Measurements from ENCODE around the gene TMC5.
A peak's percentile ranks its signal among the peaks of the same experiment; 100 is the strongest.
"Not testable (repeated sequence)": the region's sequence is repeated elsewhere in the genome, so short reads cannot be mapped to it uniquely, and the experiment has no call there.

The TMC5 gene

DNA sequence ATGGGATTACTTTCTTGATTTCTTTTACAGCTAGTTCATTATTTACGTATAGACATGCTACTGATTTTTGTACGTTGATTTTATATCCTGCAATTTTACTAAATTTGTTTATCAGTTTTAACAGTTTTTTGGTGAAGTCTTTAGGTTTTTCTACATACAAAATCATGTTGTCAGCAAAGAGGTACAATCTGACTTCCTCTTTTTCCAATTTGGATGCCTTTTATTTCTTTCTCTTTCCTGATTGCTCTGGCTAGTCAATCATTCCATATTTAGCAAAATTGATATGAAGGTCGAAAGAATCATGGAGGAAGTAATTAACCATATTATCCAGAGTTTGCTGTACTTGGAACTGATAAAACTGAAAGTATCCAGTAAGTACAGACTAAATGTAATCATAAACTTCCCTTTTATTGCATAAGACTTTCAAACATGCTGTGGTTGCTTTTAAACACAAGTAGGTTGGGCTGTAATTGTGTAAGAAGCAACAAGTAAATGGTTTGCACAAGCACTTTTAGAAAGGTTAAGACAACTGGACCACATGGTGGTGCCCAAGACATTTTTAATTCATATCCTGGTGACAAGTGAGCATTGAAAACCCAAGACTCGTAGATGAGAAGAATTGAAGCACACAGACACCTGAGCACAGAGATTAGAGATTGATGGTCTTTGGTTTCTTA is 95.8 kb downstream of the TMC5 start:
- no peak for DNase-seq

- DNase-seq: no peak
Observed at GRCh38 chr16:19515757-19516156, 98.1 kb downstream of the TMC5 start.

- no peak for DNase-seq
Observed at GRCh38 chr16:19517424-19518089, 99.9 kb downstream of the TMC5 start.

GRCh38 chr16:19518388-19518787 is 100.7 kb downstream of the TMC5 start:
- no peak for DNase-seq

DNA sequence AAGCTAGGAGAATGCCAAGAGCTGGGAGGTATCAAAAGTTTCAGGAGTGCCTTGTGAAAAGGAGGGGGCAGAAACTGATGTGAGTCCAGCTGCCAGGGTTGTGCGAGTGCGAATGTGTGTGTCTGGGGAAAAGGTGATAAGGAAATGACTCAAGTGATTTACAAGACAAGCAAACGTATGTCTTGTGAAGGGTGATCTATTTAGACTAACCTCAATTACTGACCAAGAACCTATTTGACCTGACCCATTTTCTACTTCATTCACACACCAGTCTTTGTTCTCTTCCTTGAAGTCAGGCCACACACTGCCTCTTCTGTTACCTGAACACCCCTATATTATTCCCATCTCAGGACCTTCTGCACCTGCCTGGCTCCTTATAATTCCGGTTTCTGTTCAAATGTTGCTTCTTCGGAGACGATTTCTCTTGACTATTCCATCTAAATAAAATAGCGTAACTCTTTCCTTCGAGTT is 103.2 kb downstream of the TMC5 start:
- DNase-seq: no peak

- DNase-seq: peak; percentile 91
Observed at GRCh38 chr16:19521471-19522396, 104.1 kb downstream of the TMC5 start, which contains the start of gene GDE1. Gene GDE1 (minus strand): TSS chr16:19522098. CDS start chr16:19521964, 134 bp downstream.

- peak; percentile 64 for DNase-seq
Observed at GRCh38 chr16:19522397-19522732, 104.7 kb downstream of the TMC5 start.

- DNase-seq: no peak
Observed at GRCh38 chr16:19522760-19523159, 105.1 kb downstream of the TMC5 start.

DNA sequence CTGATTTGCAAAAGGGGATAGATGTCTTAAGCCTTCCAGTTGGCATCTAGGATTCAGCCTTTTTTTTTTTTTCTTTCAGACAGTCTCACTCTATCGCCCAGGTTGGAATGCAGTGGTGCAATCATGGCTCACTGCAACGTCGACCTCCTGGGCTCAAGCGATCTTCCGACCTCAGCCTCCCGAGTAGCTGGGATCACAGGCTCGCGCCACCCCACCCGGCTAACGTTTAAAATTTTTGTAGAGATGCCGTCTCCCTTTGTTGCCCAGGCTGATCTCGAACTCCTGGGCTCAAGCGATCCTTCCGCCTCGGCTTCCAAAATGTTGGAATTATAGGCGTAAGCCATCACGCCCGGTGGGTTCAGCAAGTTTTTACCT is 105.5 kb downstream of the TMC5 start:
- DNase-seq: no peak

DNA sequence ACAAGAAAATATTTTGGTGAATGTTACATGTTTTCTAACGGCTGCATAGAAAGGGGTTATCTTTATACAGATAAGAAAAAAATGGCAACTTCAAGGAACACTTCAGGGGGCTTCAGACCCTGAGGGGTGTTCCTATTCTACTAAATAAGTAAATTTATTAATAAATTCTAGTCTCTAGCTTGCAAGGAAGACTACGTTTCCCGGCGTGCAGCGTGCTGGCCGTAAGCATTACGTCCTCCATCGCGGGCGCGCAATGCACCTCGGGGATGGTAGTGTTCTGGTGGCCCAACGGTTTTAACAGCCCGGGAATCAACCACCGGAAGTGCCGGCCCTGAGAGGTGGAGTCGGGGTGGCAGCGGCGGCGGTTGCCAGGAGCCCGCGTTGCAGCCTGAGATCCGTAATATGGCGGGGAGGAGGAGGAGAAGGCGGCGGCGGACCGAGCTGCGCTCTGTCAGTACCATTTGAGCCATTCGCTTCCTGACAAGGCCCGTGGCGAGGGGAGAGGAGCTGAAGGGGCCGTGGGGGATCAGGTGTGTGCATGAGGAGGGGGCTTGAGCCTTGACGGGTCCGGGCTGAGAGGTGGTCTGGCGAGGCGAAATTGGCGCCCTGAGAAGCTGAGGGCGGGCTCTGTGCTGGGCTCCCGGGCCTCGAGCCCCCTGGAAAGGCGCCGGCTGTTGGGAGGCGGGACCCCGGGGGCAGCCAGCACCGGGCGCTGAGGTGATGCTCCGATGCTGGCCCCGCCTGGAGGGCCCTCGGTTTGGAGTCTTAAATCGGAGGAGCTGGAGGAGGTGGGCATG is 106.1 kb downstream of the TMC5 start, which contains the start of gene CCP110:
Gene CCP110 (plus strand): TSS at position 384 of the 797 bp plus-strand sequence. CDS start 3,940 bp downstream, outside the sequence.
- peak; percentile 92 for DNase-seq

DNA sequence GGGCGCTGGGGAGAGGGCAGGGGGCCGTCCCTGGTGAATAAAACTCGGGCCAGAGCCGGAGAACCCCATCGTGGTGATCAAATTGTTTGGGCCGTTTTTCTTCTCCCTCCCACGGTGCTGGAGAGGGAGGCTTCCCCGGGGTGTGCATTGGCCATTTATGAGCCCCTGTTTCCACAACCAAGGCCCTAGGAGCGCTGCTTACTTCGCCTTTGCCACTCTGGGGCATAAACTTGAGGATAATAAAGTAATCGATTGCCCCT is 106.6 kb downstream of the TMC5 start:
- DNase-seq: no peak

- peak; percentile 40 for DNase-seq
Observed at GRCh38 chr16:19524616-19525384, 107.1 kb downstream of the TMC5 start.

GRCh38 chr16:19525385-19525723 is 107.7 kb downstream of the TMC5 start:
- DNase-seq: no peak

GRCh38 chr16:19527161-19527560 is 109.5 kb downstream of the TMC5 start:
- DNase-seq: no peak

DNA sequence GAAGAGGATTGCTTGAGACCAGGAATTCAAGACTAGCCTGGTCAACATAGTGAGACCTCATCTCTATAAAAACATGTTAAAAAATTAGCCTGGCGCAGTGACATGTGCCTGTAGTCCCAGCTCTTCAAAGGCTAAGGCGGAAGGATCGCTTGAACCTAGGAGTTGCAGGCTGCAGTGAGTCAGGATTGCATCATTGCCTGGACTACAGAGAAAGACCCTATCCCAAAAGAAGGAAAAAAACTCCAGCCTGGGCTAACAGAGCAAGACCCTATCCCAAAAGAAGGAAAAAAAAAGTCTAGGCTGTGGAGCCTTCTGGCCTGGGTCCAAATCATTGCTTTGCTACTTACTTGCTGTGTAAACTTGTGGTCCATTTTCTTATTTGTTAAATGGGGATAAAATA is 111.0 kb downstream of the TMC5 start:
- DNase-seq: no peak

- no peak for DNase-seq
Observed at GRCh38 chr16:19532601-19533000, 114.9 kb downstream of the TMC5 start.

DNA sequence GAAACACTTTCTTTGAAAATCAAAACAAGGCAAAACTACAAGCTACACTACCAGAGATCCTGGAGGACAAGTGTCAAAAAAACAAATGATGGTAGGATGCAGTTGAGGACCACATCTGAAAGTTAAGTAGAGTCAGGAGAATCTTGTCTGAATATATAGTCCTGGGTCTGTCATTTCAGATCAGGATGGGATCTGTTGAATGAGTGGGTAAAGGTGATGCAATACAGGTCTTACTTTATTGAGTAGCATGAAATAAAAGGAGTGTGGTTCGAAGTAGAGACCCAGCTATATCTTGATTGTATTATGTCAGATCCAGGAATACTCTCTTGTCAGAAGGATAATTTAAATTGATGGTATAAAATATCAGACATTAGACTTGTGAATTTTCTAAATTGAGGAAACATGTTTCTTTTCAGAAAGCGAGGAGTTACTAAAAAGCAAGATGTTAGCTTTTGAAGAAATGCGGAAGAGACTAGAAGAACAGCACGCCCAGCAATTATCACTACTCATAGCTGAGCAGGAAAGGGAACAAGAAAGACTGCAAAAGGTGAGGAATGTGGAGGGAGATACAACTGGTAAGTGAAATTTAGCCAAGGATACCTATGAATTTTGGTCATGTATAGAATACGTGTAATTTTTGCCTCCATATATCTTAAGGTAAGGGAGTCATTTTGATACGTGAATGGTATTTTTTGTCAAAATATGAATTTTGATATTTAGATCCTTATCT is 122.7 kb downstream of the TMC5 start:
- no peak for DNase-seq

DNA sequence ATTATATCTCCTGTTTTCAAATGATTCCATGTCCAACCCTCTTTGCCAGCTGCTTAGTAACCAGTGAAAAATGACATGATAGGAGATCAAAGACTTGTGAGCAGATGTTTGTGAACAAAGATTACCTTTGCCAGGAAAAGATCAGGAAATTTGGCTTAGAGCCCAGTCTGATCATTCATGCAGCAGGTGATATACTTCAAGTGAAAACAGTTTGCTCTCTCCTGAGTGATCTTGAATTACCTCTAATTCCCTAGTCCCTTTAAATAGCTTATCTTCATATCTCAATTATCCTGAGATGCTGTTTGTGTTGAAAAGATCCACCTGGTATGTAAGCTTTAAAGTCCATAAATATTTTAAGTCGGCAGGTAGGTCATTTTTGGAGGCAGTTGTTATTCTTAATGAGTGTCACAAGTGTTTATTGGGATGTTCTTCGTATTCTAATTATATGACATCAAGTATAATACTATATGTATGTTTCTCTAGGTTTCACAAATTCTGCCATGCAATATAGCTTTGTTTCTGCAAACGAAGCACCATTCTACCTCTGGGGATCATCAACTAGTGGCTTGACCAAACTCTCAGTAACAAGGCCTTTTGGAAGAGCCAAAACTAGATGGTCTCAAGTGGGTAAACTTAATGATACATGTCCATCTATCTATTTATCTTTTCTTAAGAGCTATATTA is 124.6 kb downstream of the TMC5 start:
- peak; percentile 48 for DNase-seq

DNA sequence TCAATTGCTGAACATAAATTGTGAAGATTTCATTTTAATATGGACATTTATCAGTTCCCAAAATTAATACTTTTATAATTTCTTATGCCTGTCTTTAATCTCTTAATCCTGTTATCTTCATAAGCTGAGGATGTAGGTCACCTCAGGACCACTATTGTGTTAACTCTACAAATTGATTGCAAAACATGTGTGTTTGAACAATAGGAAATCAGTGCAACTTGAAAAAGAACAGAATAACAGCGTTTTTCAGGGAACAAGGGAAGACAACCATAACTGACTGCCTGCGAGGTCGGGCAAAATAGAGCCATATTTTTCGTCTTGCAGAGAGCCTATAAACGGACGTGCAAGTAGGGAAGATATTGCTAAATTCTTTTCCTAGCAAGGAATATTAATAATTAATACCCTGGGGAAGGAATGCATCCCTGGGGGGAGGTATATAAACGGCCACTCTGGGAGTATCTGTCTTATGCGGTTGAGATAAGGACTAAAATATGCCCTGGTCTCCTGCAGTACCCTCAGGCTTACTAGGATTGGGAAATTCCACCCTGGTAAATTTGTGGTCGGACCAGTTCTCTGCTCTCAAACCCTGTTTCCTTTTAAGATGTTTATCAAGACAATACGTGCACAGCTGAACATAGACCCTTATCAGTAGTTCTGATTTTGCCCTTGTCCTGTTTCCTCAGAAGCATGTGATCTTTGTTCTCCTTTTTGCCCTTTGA is 125.8 kb downstream of the TMC5 start:
- not testable (repeated sequence) for DNase-seq

GRCh38 chr16:19548144-19548543 is 130.5 kb downstream of the TMC5 start:
- DNase-seq: no peak

All from NCI-H2227 treated with DMSO at 0.1 percent for 48 hours (cell line).